SH-SY5Y (cell line): ENCODE measurements around the gene TNFRSF19.

ENCODE experiments used
- GATA2 ChIP-seq: IDR thresholded peaks from 2 replicates; pipeline ENCODE4 v1.6.1; 2011; ENCODE audit warnings: mild to moderate bottlenecking, low read depth, low read length
- GATA3 ChIP-seq: IDR thresholded peaks from 2 replicates; pipeline ENCODE4 v1.6.1; 2011; ENCODE audit warnings: low read depth, mild to moderate bottlenecking, low read length, moderate library complexity

DNA sequence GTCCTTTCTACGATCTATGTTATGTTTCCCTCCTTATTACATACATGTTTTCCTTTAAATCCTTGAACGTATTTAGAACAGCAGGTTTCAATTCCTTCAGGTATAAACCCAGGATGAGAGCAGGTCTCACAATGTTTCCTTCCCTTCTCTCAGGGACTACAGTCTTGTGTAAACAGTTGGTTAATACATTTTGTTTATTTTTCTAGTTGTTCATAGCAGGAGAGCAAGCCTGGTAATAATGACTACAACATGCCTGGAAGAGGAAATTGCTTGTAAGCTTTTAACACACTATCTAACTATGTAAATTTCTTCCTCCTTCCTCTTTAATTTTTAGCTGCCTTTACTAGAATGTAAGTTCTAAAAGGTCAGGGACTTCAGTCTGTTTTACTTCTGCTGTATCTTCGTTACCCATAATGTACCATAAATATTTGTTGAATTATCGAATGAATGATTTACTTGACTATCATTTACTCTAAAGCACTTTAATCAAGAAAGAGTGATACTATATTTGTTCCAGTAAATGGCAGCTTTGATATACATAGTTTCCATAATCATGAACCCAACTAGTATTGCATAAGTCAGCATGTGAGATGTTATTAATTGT lies 28.9 kb upstream of the TNFRSF19 start:
- TF ChIP-seq GATA2: no peak
- no peak for TF ChIP-seq GATA3
